Measurements from ENCODE around the gene CA11. TPM values are rescaled to one million over a fixed set of nuclear protein-coding genes. Genes with fewer than 3 reads are reported as not detected.
A peak's percentile ranks its signal among the peaks of the same experiment; 100 is the strongest.

CA11 gene
- total RNA-seq, 1 donor from 2014 or later = 9.1 TPM

DNA sequence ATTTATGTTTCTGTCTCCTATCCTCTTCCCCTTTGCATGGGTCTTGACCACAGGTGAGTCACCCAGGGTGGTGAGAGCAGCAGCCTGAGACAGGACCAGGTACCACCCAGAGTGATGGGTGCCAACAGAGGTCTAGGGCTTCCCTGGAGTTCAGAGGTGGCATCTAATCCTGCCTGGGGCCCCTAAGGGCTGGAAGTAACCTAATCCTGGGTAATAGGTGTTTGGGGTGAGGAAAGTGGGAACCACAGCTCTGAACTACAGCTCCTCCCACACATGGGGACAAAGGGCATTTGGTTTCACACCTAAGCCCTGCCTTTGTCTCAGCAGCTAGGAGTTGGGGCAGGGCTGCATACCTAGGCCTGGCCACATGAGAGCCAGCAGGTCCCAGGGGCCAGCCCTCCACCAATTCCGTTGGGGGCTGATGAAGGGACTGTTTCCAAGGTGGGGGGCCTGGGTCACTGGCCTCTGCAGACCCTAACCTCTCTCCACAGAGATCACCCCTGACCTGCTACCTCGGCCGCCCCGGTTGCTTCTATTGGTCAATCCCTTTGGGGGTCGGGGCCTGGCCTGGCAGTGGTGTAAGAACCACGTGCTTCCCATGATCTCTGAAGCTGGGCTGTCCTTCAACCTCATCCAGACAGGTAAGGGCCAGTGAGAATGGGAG, 18.7 kb downstream of the CA11 start:
- H3K27me3 Mint-ChIP-seq (ENCODE audit: low read depth) = no peaks in the 10 kb centered on the region
- peaks cover 41% of the 10 kb centered on the region for H3K4me1 Mint-ChIP-seq (ENCODE audit: low read depth)
- H3K36me3 Mint-ChIP-seq (ENCODE audit: low read depth) = peaks cover 3% of the 10 kb centered on the region
- H3K4me3 Mint-ChIP-seq (ENCODE audit: unreplicated experiment) = no peak overlapping the region
- H3K27ac Mint-ChIP-seq (ENCODE audit: unreplicated experiment) = no peak overlapping the region
- no peak for DNase-seq (ENCODE audit: low spot score)
- no peak for TF ChIP-seq CTCF (IDR thresholded peaks at IDR 0.05)
- no peaks in the 10 kb centered on the region for H3K9me3 Mint-ChIP-seq (ENCODE audit: low read depth)

- Mint-ChIP-seq H3K9me3 (ENCODE audit: low read depth) (no peaks in the 10 kb centered on the region), H3K27ac (ENCODE audit: unreplicated experiment) (no peak overlapping the region), H3K27me3 (ENCODE audit: low read depth) (no peaks in the 10 kb centered on the region), H3K36me3 (ENCODE audit: low read depth) (peaks cover 3% of the 10 kb centered on the region), H3K4me3 (ENCODE audit: unreplicated experiment) (no peak overlapping the region), H3K4me1 (ENCODE audit: low read depth) (peaks cover 41% of the 10 kb centered on the region)
- no peak for DNase-seq (ENCODE audit: low spot score)
- TF ChIP-seq CTCF (IDR thresholded peaks at IDR 0.05) = no peak
Observed at GRCh38 chr19:48625891-48626327, 20.1 kb downstream of the CA11 start.

DNA sequence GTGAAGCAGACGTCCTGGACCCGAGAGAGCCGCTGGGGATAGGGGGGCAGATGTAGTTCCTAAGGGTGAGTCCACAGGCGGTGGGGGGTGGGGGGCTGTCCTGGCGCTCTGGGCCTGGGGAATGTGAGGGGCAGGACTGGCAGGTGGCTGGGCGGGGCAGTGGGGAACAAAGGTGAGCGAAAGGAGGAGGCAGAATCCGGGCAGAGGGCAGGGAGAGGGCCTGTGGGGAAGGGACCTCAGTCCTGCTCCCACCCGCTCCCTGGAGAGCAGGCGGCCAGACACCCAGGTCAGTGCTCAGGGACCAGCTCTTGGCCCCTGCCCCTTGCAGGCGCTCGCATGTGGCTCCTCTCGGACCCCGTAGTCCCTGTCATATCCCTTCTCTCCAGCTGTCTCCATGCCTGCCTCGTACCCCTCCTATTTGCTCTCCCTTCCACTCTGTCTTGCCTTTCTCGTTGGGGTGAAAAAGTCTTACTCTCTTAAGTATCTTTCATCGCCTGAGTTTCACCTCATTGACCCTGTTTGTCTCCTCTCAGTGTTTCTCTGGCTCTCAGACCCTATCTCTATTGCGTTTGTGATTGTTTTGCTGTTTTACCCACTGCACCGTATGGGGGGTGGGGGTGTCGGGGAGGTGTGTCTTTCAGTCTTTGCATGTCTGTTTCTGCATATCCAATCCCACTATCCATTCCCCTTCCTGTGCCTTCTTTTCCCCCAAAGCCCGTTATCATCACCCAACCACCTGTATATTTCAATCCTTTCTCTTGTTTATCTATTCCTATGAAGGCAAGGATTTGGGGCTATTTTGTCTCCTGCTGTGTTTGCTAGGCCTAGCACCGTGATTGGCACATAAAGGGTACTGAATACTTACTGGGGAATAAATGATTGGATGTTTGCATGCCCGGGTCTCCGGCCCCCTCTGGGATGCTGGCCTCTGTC, 20.9 kb downstream of the CA11 start:
- no peak for TF ChIP-seq CTCF (IDR thresholded peaks at IDR 0.05)
- Mint-ChIP-seq H3K4me3 (ENCODE audit: unreplicated experiment) (peak overlapping the region; percentile 85), H3K9me3 (ENCODE audit: low read depth) (no peaks in the 10 kb centered on the region), H3K27ac (ENCODE audit: unreplicated experiment) (peak overlapping the region; percentile 61), H3K36me3 (ENCODE audit: low read depth) (peaks cover 3% of the 10 kb centered on the region), H3K4me1 (ENCODE audit: low read depth) (peaks cover 36% of the 10 kb centered on the region), H3K27me3 (ENCODE audit: low read depth) (no peaks in the 10 kb centered on the region)
- no peak for DNase-seq (ENCODE audit: low spot score)

DNA sequence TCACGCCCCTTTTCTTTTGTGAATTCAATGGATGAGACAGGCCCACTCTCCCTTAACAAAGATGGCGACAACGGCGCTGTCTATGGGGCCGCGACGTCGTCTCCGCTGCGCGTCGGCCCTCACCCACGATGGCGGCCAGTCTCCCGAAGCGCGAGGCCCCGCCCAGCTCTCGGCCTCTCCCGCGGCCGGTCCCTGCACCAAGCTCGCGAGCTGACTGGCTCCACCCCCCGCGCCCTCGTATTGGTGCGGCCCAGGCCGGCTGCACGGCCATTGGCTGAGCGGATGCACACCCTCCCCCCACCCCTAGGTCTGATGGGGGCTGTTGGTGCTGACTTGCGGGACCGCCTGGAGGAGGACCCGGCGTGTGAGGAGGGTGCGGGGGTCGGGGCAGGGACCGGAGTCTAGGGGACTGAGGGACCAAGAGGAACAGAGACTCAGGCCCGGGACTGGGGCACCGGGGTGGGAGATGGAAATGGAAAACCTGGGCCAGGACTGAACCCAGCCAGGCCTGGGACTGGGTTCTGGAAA, 21.9 kb downstream of the CA11 start:
- peaks cover 3% of the 10 kb centered on the region for H3K36me3 Mint-ChIP-seq (ENCODE audit: low read depth)
- H3K4me3 Mint-ChIP-seq (ENCODE audit: unreplicated experiment) = peak overlapping the region; percentile 85
- H3K9me3 Mint-ChIP-seq (ENCODE audit: low read depth) = no peaks in the 10 kb centered on the region
- no peak for TF ChIP-seq CTCF (IDR thresholded peaks at IDR 0.05)
- H3K27ac Mint-ChIP-seq (ENCODE audit: unreplicated experiment) = peak overlapping the region; percentile 99
- H3K4me1 Mint-ChIP-seq (ENCODE audit: low read depth) = peaks cover 38% of the 10 kb centered on the region
- DNase-seq (ENCODE audit: low spot score) = peak; percentile 99
- no peaks in the 10 kb centered on the region for H3K27me3 Mint-ChIP-seq (ENCODE audit: low read depth)

DNA sequence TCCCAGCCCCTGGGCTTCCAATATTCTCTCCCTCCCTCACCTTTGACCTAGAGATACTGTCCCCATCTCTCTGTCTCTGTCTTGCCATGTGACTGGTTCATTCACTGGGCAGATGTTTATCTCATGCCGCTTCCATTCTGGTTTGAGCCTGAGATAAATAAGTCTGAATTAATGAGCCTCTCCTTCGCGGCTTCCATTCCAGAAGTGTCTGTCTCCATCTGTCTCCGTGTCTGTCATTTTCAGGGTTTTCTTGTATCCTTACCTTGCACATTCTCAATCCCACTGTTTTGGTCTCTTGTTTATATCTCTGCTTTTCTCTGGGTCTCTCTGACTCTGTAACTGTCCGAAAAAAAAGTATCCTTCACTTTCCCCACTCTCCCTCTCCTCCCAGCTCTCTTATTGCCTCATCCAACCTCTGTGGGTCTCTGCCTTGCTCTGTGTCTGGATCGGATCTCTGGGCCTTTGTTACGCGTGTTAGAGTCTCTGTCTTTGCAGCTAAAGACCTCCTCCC, 22.4 kb downstream of the CA11 start:
- peak overlapping the region; percentile 85 for H3K4me3 Mint-ChIP-seq (ENCODE audit: unreplicated experiment)
- no peak for DNase-seq (ENCODE audit: low spot score)
- H3K9me3 Mint-ChIP-seq (ENCODE audit: low read depth) = no peaks in the 10 kb centered on the region
- H3K36me3 Mint-ChIP-seq (ENCODE audit: low read depth) = peaks cover 4% of the 10 kb centered on the region
- H3K27me3 Mint-ChIP-seq (ENCODE audit: low read depth) = no peaks in the 10 kb centered on the region
- TF ChIP-seq CTCF (IDR thresholded peaks at IDR 0.05) = no peak
- H3K27ac Mint-ChIP-seq (ENCODE audit: unreplicated experiment) = peak overlapping the region; percentile 99
- H3K4me1 Mint-ChIP-seq (ENCODE audit: low read depth) = peaks cover 39% of the 10 kb centered on the region

All from chondrocyte (in vitro differentiated cells).